Fibroblast of lung (primary cell): ENCODE results near the gene ANKRD35. TPM values are rescaled to one million over a fixed set of nuclear protein-coding genes. Genes with fewer than 3 reads are reported as not detected.

ENCODE experiments used
- DNase-seq, 2 donors: peaks; one replicate each; pipeline versions ENCODE4 v3.0.0 to v3.0.0-alpha.2; 2010; ENCODE audit warnings: low read depth in 2 of 2
- H2AFZ ChIP-seq: 2 replicates; pipeline ENCODE4 v1.5.1; 2012; ENCODE audit warnings: low read length, control low read depth, inconsistent platforms
- H3K27ac ChIP-seq: 2 replicates; pipeline ENCODE4 v1.5.1; 2011; ENCODE audit warnings: low read length, control low read depth; ENCODE audit not compliant: insufficient read depth
- H3K27me3 ChIP-seq: 2 replicates; pipeline ENCODE4 v1.5.1; 2011; ENCODE audit warnings: mild to moderate bottlenecking, low read length; ENCODE audit not compliant: control insufficient read depth, insufficient read depth
- H3K36me3 ChIP-seq: 2 replicates; pipeline ENCODE4 v1.5.1; 2011; ENCODE audit warnings: low read length; ENCODE audit not compliant: control insufficient read depth, insufficient read depth
- H3K4me1 ChIP-seq: 2 replicates; pipeline ENCODE4 v1.5.1; 2011; ENCODE audit warnings: low read length; ENCODE audit not compliant: control insufficient read depth, insufficient read depth; ENCODE audit errors: extremely low read depth
- H3K4me2 ChIP-seq: 2 replicates; pipeline ENCODE4 v1.5.1; 2011; ENCODE audit warnings: low read length, control low read depth; ENCODE audit not compliant: insufficient read depth; ENCODE audit errors: extremely low read depth
- H3K4me3 ChIP-seq, 4 experiments: fragments of 200-600 bp in 1 of 4; sonication (generic) in 1 of 4; replicated peaks in 1 of 4; 2 replicates each; pipeline ENCODE4 v1.5.1; 2011 to 2016; ENCODE audit warnings: low read length in 4 of 4, low read depth in 3 of 4, mild to moderate bottlenecking in 3 of 4, control low read depth in 2 of 4, inconsistent platforms in 1 of 4, mixed read lengths in 1 of 4; ENCODE audit not compliant: insufficient read depth in 1 of 4; ENCODE audit errors: control extremely low read depth in 1 of 4
- H3K79me2 ChIP-seq: 2 replicates; pipeline ENCODE4 v1.5.1; 2012; ENCODE audit warnings: mild to moderate bottlenecking, low read length, inconsistent platforms; ENCODE audit not compliant: control insufficient read depth, insufficient read depth
- H3K9ac ChIP-seq: 2 replicates; pipeline ENCODE4 v1.5.1; 2011; ENCODE audit warnings: mild to moderate bottlenecking, low read length, control low read depth; ENCODE audit not compliant: insufficient read depth
- H3K9me3 ChIP-seq: 2 replicates; pipeline ENCODE4 v1.5.1; 2012; ENCODE audit warnings: low read depth, low read length; ENCODE audit not compliant: control insufficient read depth, insufficient read depth
- H4K20me1 ChIP-seq: 2 replicates; pipeline ENCODE4 v1.5.1; 2011; ENCODE audit warnings: low read length; ENCODE audit not compliant: control insufficient read depth, insufficient read depth; ENCODE audit errors: extremely low read depth
- EZH2 ChIP-seq: IDR thresholded peaks from 2 replicates; pipeline ENCODE4 v1.5.1; 2012; ENCODE audit warnings: low read length, control low read depth, mild to moderate bottlenecking; ENCODE audit errors: missing control alignments
- polyA plus RNA-seq, 2 donors: library from polyadenylated mRNA; depleted of rRNA in 1 of 2; stranded (reverse) in 1 of 2; unstranded in 1 of 2; fragments of >200 nt; gene quantifications; 2 replicates each; pipeline ENCODE4 v1.2.1, GENCODE V29; 2011 to 2012; ENCODE audit warnings: missing spikeins in 1 of 2
- total RNA-seq: library from RNA; depleted of rRNA; stranded (reverse); fragments of >200 nt; gene quantifications from 2 replicates; pipeline ENCODE4 v1.2.1, GENCODE V29; 2014
- TF ChIP-seq, protein P1 (sequence below), 2 donors: IDR thresholded peaks in 1 of 2; conservative IDR thresholded peaks in 1 of 2; 1 replicate in 1 of 2; 2 replicates in 1 of 2; pipeline ENCODE4 v1.5.1; 2011 to 2012; ENCODE audit warnings: low read length in 2 of 2, control low read depth in 1 of 2, inconsistent platforms in 1 of 2, low read depth in 1 of 2, mild to moderate bottlenecking in 1 of 2

The ANKRD35 gene
- total and polyA plus RNA-seq, 2 donors (not counting 1 experiment from before 2014, with no cell fraction given), result 0.65 to 4.5 TPM

DNA sequence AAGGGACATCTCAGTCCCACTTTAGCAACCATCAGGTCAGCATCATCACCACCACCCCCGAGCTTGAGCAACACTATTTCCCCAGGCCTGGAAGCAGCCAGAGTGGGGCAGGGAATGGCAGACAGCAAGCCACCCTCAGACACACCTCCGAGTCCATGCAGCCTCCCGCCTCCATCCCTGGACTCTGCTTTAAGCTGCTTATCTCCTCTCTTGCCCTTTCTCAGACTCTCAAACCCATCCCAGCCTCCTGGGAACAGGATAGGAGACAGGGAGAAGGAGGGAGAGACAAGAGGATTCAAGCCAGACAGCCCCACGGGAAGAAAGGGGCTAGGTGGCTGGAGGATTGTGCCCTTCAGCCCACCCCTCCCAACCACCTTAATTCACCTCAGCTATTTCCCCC lies 28.5 kb downstream of the ANKRD35 start:
- H3K4me1 ChIP-seq, result peaks cover 8% of the 10 kb centered on the region
- no peak overlapping the region for H3K9ac ChIP-seq
- H4K20me1 ChIP-seq, result no peaks in the 10 kb centered on the region
- no peaks in the 10 kb centered on the region for H3K27me3 ChIP-seq
- no peak for TF ChIP-seq EZH2
- TF ChIP-seq, protein P1, sequence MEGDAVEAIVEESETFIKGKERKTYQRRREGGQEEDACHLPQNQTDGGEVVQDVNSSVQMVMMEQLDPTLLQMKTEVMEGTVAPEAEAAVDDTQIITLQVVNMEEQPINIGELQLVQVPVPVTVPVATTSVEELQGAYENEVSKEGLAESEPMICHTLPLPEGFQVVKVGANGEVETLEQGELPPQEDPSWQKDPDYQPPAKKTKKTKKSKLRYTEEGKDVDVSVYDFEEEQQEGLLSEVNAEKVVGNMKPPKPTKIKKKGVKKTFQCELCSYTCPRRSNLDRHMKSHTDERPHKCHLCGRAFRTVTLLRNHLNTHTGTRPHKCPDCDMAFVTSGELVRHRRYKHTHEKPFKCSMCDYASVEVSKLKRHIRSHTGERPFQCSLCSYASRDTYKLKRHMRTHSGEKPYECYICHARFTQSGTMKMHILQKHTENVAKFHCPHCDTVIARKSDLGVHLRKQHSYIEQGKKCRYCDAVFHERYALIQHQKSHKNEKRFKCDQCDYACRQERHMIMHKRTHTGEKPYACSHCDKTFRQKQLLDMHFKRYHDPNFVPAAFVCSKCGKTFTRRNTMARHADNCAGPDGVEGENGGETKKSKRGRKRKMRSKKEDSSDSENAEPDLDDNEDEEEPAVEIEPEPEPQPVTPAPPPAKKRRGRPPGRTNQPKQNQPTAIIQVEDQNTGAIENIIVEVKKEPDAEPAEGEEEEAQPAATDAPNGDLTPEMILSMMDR (conservative IDR thresholded peaks at IDR 0.05 in 1 of 2, IDR thresholded peaks at IDR 0.05 in 1 of 2; ENCODE audit: low read depth in 1 of 2, low read length in 2 of 2), result no peak
- DNase-seq, result no peak
- peak overlapping the region in 1 of 4 experiments; percentile 94 for H3K4me3 ChIP-seq
- peaks cover 17% of the 10 kb centered on the region for H3K79me2 ChIP-seq
- H2AFZ ChIP-seq, result no peak overlapping the region
- H3K9me3 ChIP-seq, result no peaks in the 10 kb centered on the region
- no peak overlapping the region for H3K4me2 ChIP-seq
- peaks cover 15% of the 10 kb centered on the region for H3K36me3 ChIP-seq
- H3K27ac ChIP-seq, result no peak overlapping the region

DNA sequence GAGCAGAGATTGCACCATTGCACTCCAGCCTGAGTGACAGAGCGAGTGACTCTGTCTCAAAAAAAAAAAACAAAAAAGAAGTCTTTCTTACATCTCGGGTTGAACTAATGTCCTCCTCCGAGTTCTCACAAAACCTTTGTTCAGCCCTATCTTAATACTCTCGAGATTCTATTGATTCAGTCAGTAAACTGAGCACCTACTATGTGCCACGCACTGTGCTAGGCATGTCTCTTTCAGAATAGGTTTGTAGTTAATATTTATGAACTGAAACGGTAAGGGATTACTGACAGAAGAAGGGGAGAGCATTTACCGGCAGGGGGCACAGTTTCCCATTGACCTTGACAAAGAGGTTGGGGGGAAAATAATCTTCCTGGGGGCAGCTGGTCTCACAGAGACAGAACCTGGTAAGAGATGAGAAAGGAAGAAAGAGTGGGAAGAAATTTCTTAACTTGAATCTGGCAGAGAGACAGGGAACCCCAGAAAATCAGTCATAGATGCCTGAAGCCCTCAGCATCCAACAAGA lies 30.2 kb downstream of the ANKRD35 start:
- Histone ChIP-seq H2AFZ (no peak overlapping the region), H3K4me3 (no peak overlapping the region), H4K20me1 (no peaks in the 10 kb centered on the region), H3K9me3 (no peaks in the 10 kb centered on the region), H3K27ac (no peak overlapping the region), H3K36me3 (peaks cover 16% of the 10 kb centered on the region), H3K4me1 (peaks cover 8% of the 10 kb centered on the region), H3K9ac (no peak overlapping the region), H3K4me2 (no peak overlapping the region), H3K79me2 (peaks cover 17% of the 10 kb centered on the region), H3K27me3 (no peaks in the 10 kb centered on the region)
- TF ChIP-seq, protein P1 (conservative IDR thresholded peaks at IDR 0.05 in 1 of 2, IDR thresholded peaks at IDR 0.05 in 1 of 2; ENCODE audit: low read depth in 1 of 2, low read length in 2 of 2), result peak in 1 of 2 donors; percentile 10
- no peak for TF ChIP-seq EZH2
- no peak for DNase-seq

DNA sequence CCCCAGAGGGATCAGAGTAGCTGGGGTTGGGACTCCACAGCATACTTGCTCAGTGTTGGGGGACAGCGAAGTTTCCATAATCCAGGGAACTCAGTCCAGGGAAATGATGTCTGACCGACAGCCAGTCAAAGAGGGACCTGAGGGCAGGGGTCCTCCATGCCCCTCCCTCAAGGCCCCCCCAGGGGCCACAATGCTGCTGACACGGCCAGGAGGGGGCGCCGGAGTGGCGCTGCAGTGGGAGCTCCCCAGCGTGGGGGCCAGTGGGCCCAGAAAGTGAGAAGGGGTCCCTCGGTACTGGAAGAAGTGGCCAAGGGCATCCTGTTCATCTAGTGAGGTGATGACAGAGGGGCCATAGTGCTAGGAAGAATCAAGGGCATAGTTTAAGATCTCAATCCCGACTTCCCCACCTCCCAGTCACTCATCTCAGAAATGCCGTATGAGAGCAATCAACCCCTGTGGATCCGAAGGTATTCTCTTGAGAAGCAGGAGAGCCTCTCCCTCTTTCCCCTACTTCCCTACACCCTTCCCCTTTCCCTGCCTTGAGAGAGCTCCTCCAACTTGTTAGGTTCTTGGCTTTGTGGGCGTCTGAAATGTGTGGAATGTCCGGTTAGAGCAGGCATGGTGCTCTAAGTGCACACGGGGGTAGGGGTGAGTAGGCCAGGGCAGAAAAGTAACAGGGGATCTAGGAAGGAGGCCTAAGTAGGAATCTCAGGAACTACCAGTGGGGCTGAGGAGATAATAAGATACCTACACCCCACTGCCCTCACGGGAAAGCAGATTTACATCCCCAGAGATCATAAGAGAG lies 36.1 kb downstream of the ANKRD35 start:
- H3K4me2 ChIP-seq, result peak overlapping the region; percentile 8
- TF ChIP-seq, protein P1 (conservative IDR thresholded peaks at IDR 0.05 in 1 of 2, IDR thresholded peaks at IDR 0.05 in 1 of 2; ENCODE audit: low read depth in 1 of 2, low read length in 2 of 2), result peak; percentile 30 to 44
- no peak for TF ChIP-seq EZH2
- DNase-seq, result peak; percentile 49 to 88
- no peak overlapping the region for H3K27ac ChIP-seq
- H3K36me3 ChIP-seq, result peaks cover 21% of the 10 kb centered on the region
- H4K20me1 ChIP-seq, result no peaks in the 10 kb centered on the region
- no peak overlapping the region for H3K9ac ChIP-seq
- H3K27me3 ChIP-seq, result no peaks in the 10 kb centered on the region
- H3K9me3 ChIP-seq, result no peaks in the 10 kb centered on the region
- peaks cover 15% of the 10 kb centered on the region for H3K4me1 ChIP-seq
- no peaks in the 10 kb centered on the region for H3K79me2 ChIP-seq
- no peak overlapping the region for H2AFZ ChIP-seq
- H3K4me3 ChIP-seq, result no peak overlapping the region
